Thoracic aorta (tissue), 2 donors: ENCODE measurements around the gene C14orf93. TPM values are rescaled to one million over a fixed set of nuclear protein-coding genes. Genes with fewer than 3 reads are reported as not detected.
A peak's percentile ranks its signal among the peaks of the same experiment; 100 is the strongest.
"Not testable (repeated sequence)": the region's sequence is repeated elsewhere in the genome, so short reads cannot be mapped to it uniquely, and the experiment has no call there.

ENCODE experiments used
- ATAC-seq: fragments of 150-250 bp; one replicate; pipeline ENCODE4 v1.8.0; 2017; ENCODE audit warnings: low read depth; ENCODE audit not compliant: insufficient number of reproducible peaks, low FRiP score
- DNase-seq: peaks from one replicate; pipeline ENCODE4 v3.0.0-alpha.2; 2020; ENCODE audit warnings: low spot score
- H3K27ac ChIP-seq, 2 donors: fragments of 200-600 bp; sonication (generic); 1 replicate in 1 of 2; 2 replicates in 1 of 2; pipeline ENCODE4 v1.5.1; 2016; ENCODE audit warnings: mild to moderate bottlenecking in 2 of 2, moderate library complexity in 2 of 2
- H3K27me3 ChIP-seq: fragments of 200-600 bp; sonication (generic); replicated peaks from 2 replicates; pipeline ENCODE4 v1.6.0; 2016; ENCODE audit warnings: mild to moderate bottlenecking; ENCODE audit not compliant: insufficient read depth
- H3K36me3 ChIP-seq: fragments of 200-600 bp; sonication (generic); one replicate; pipeline ENCODE4 v1.5.1; 2016
- H3K4me1 ChIP-seq, 2 donors: fragments of 200-600 bp; sonication (generic); 1 replicate in 1 of 2; 2 replicates in 1 of 2; pipeline versions ENCODE4 v1.5.1 to v1.6.0; 2016; ENCODE audit warnings: low read depth in 2 of 2, mild to moderate bottlenecking in 1 of 2; ENCODE audit not compliant: control insufficient read depth in 1 of 2
- H3K4me3 ChIP-seq: fragments of 200-600 bp; sonication (generic); 2 replicates; pipeline ENCODE4 v1.5.1; 2016; ENCODE audit warnings: mild to moderate bottlenecking
- H3K9me3 ChIP-seq: fragments of 200-600 bp; sonication (generic); 2 replicates; pipeline ENCODE4 v1.5.1; 2016
- CTCF ChIP-seq: fragments of 200-600 bp; sonication (generic); IDR thresholded peaks from one replicate; pipeline ENCODE4 v1.5.1; 2019; ENCODE audit warnings: antibody characterized with exemption
- total RNA-seq, 2 donors: library from RNA; depleted of rRNA; stranded (reverse); fragments of >200 nt; gene quantifications; one replicate each; pipeline versions ENCODE4 v1.1.0 to v1.2.3, GENCODE V29; 2016

Gene C14orf93
- total RNA-seq, 2 donors from 2014 or later, result 9.3 to 19.7 TPM

- H3K36me3 ChIP-seq, result no peaks in the 10 kb centered on the region
- H3K9me3 ChIP-seq, result no peaks in the 10 kb centered on the region
- TF ChIP-seq CTCF, result no peak
- ATAC-seq (no peak), DNase-seq (no peak)
- H3K27me3 ChIP-seq, result no peaks in the 10 kb centered on the region
- peak overlapping the region; percentile 75 for H3K4me3 ChIP-seq
- H3K27ac ChIP-seq, result peak overlapping the region; percentile 83 to 86
- peaks cover 8 to 22% of the 10 kb centered on the region in 2 donors for H3K4me1 ChIP-seq
These were observed 4.3 kb downstream of the C14orf93 start for GRCh38 chr14:23005451-23006187.

- H3K9me3 ChIP-seq, H3K27ac ChIP-seq, DNase-seq, ATAC-seq, H3K4me3 ChIP-seq, H3K36me3 ChIP-seq, H3K27me3 ChIP-seq: not testable (repeated sequence)
- H3K4me1 ChIP-seq, result peaks cover 8 to 19% of the 10 kb centered on the region in 2 donors
These were observed 5.7 kb downstream of the C14orf93 start for GRCh38 chr14:23004274-23004673.

GRCh38 chr14:23002592-23002991, 7.4 kb downstream of the C14orf93 start:
- no peak overlapping the region for H3K27ac ChIP-seq

GRCh38 chr14:23000860-23001259, 9.1 kb downstream of the C14orf93 start:
- Histone ChIP-seq H3K4me1 (peaks cover 3% of the 10 kb centered on the region in 2 donors), H3K4me3 (no peak overlapping the region), H3K9me3 (no peaks in the 10 kb centered on the region), H3K36me3 (no peaks in the 10 kb centered on the region), H3K27me3 (no peaks in the 10 kb centered on the region), H3K27ac (no peak overlapping the region)
- DNase-seq (no peak), ATAC-seq (no peak)
- TF ChIP-seq CTCF, result no peak

More at GRCh38 chr14:23002592-23002991, 7.4 kb downstream of the C14orf93 start:
- ATAC-seq, result no peak
- no peaks in the 10 kb centered on the region for H3K27me3 ChIP-seq
- no peaks in the 10 kb centered on the region for H3K36me3 ChIP-seq
- no peak overlapping the region for H3K4me3 ChIP-seq
- H3K9me3 ChIP-seq, result no peaks in the 10 kb centered on the region
- peaks cover 8 to 14% of the 10 kb centered on the region in 2 donors for H3K4me1 ChIP-seq
- TF ChIP-seq CTCF, result no peak
- DNase-seq, result no peak

DNA sequence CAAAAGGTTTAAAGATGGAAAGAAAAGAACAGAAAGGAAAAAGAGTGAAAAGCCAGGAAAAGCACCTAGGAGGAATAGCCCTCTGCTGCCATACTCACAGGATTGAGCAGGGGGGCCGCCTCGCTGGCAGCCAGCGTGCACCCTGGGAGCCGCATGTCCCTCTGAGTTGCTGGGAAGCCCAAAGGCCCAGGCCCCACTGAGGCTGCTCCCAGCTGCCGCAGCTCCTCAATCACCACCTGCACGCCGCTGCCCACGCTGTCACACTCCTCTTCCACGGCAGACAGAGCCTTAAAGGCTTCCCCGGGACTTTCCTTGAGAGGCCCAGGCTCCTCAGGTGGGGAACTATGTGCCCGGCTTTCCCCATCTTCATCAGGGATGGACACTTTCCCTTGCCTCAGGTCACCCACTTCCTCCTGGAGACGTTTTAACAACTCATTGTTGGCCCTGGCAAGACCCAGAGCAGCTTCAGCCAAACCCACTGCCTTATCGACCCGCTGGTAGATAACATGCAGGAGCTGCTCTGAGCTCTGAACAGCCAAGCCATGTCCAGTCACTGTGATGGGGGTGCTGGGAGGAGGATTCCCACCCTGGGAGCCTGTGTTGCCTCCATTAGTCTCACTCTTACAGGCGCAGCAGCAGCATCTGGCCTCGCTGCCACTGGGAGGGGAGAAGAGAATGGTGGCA, 11.5 kb downstream of the C14orf93 start:
- Histone ChIP-seq H3K4me1 (peaks cover 0 to 5% of the 10 kb centered on the region in 2 donors), H3K27ac (no peak overlapping the region), H3K36me3 (no peaks in the 10 kb centered on the region), H3K4me3 (no peak overlapping the region), H3K9me3 (no peaks in the 10 kb centered on the region), H3K27me3 (no peaks in the 10 kb centered on the region)
- ATAC-seq (no peak), DNase-seq (no peak)
- TF ChIP-seq CTCF, result no peak
